Ovary (tissue), 9 donors: ENCODE data around the gene D2HGDH. TPM values are rescaled to one million over a fixed set of nuclear protein-coding genes. Genes with fewer than 3 reads are reported as not detected.

ENCODE experiments used
- DNase-seq, 5 donors: peaks; one replicate each; pipeline ENCODE4 v3.0.0-alpha.2; 2019 to 2020
- H3K27ac ChIP-seq, 2 donors: fragments of 200-600 bp; one replicate each; pipeline versions ENCODE4 v1.5.1 to v1.8.0; 2019 to 2022
- H3K27me3 ChIP-seq: fragments of 200-600 bp; one replicate; pipeline ENCODE4 v1.8.0; 2022
- H3K36me3 ChIP-seq: fragments of 200-600 bp; sonication (generic); one replicate; pipeline ENCODE4 v1.5.1; 2019
- H3K4me1 ChIP-seq: one replicate; pipeline ENCODE4 v1.8.1; 2013; ENCODE audit warnings: mild to moderate bottlenecking, moderate library complexity; ENCODE audit not compliant: insufficient read depth
- H3K4me3 ChIP-seq: fragments of 200-600 bp; sonication (generic); one replicate; pipeline ENCODE4 v1.5.1; 2017
- H3K9me3 ChIP-seq, 2 donors: fragments of 200-600 bp in 1 of 2; sonication (generic) in 1 of 2; one replicate each; pipeline versions ENCODE4 v1.5.1 to v1.8.1; 2013 to 2019; ENCODE audit warnings: mild to moderate bottlenecking in 1 of 2, moderate library complexity in 1 of 2
- EP300 ChIP-seq: sonication (generic); formaldehyde crosslinking; IDR thresholded peaks from one replicate; pipeline ENCODE4 v1.6.1; 2017; ENCODE audit warnings: antibody characterized with exemption
- POLR2A ChIP-seq: fragments of 450-650 bp; IDR thresholded peaks from one replicate; pipeline ENCODE4 v1.6.1; 2017; ENCODE audit warnings: antibody characterized with exemption, mild to moderate bottlenecking, moderate library complexity
- WGBS, 3 donors: extraction: QIAGEN DNeasy Blood & Tissue Kit in 1 of 3; methylation state at CpG; one replicate each; pipeline versions ENCODE4 v1.1.5 to v1.1.7; 2013 to 2017; 5-methylcytosine and 5-hydroxymethylcytosine counted together
- intact Hi-C, 4 donors: fragments of 100-400 bp; cut with DNase I; formaldehyde crosslinking; loops; one replicate each; pipeline versions ENCODE4 v1.11.0 to v1.15.1; 2022 to 2023
- polyA plus RNA-seq, 2 donors: library from polyadenylated mRNA; stranded (reverse); fragments of 200-250 nt in 1 of 2; fragments of 350-450 nt in 1 of 2; fragmentation: Illumina TruSeq in 1 of 2; extraction: RNeasy Lipid Tissue Mini Kit (QIAGEN cat#74804) in 1 of 2; gene quantifications; one replicate each; pipeline ENCODE4 v1.2.3, GENCODE V29; 2013 to 2014
- total RNA-seq, 7 donors: library from RNA; depleted of rRNA in 2 of 7; stranded (reverse); fragments of >200 nt in 2 of 7; fragmentation: NEBNext Ultra II Directional in 3 of 7; extraction: Animal tissue kit (Norgen Biotek cat#: 25700) in 3 of 7; gene quantifications; one replicate each; pipeline versions ENCODE4 v1.1.0 to v1.2.4, GENCODE V29; 2016 to 2023
- TF ChIP-seq, protein P1 (sequence below), 3 donors: fragments of 450-650 bp in 2 of 3; fragments of 200-600 bp in 1 of 3; IDR thresholded peaks; one replicate each; pipeline versions ENCODE4 v1.5.1 to v1.8.0; 2016 to 2022; ENCODE audit warnings: antibody characterized with exemption in 3 of 3, mild to moderate bottlenecking in 1 of 3
- donor health status: DM: no; HTN: no; CAD: no; lungs with moderate emphysema.
- donor health status: DM: no; HTN: no; CAD: no.
- donor health status: Bipolar disorder and iron deficiency.
- donor health status: DM: yes; HTN: yes; CAD: no.
- donor health status: DM: no; HTN: no; CAD: no.
- donor health status: DM: yes; HTN: yes; CAD: no.

D2HGDH gene
- total and polyA plus RNA-seq, 9 donors, result 0.63 to 35.1 (median 24.6) TPM

DNA sequence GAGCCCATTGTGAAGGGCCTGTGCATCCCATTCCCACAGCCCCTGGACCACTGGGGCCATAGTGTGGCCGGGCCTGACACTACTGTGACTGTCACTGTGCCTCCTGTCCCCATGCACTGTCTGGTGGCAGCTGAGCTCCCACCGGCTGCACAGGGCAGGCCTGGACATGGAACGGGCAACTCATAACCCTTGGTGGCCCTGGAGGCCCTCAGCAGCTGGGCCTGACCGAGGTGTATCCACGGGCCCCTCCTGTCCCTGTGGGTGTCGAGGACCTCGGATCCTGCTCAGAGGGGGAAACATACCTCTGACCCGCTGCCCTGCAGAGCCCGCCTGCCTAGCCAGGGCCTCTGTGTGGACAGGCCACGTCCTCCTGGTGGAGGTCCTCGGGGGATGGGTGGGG lies 34.4 kb downstream of the D2HGDH start:
- DNase-seq, result no peak
- TF ChIP-seq, protein P1, sequence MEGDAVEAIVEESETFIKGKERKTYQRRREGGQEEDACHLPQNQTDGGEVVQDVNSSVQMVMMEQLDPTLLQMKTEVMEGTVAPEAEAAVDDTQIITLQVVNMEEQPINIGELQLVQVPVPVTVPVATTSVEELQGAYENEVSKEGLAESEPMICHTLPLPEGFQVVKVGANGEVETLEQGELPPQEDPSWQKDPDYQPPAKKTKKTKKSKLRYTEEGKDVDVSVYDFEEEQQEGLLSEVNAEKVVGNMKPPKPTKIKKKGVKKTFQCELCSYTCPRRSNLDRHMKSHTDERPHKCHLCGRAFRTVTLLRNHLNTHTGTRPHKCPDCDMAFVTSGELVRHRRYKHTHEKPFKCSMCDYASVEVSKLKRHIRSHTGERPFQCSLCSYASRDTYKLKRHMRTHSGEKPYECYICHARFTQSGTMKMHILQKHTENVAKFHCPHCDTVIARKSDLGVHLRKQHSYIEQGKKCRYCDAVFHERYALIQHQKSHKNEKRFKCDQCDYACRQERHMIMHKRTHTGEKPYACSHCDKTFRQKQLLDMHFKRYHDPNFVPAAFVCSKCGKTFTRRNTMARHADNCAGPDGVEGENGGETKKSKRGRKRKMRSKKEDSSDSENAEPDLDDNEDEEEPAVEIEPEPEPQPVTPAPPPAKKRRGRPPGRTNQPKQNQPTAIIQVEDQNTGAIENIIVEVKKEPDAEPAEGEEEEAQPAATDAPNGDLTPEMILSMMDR (IDR thresholded peaks at IDR 0.05), result no peak
- TF ChIP-seq EP300 (no peak), POLR2A (no peak)
- Histone ChIP-seq H3K27me3 (no peaks in the 10 kb centered on the region), H3K27ac (no peak overlapping the region), H3K4me1 (peaks cover 3% of the 10 kb centered on the region), H3K36me3 (no peaks in the 10 kb centered on the region), H3K9me3 (no peaks in the 10 kb centered on the region), H3K4me3 (no peak overlapping the region)
- WGBS, 3 donors, result 91 to 95% (median 91%) methylated on average over 10 to 11 of the region's 11 CpGs
- intact Hi-C loops, result no loop called here

DNA sequence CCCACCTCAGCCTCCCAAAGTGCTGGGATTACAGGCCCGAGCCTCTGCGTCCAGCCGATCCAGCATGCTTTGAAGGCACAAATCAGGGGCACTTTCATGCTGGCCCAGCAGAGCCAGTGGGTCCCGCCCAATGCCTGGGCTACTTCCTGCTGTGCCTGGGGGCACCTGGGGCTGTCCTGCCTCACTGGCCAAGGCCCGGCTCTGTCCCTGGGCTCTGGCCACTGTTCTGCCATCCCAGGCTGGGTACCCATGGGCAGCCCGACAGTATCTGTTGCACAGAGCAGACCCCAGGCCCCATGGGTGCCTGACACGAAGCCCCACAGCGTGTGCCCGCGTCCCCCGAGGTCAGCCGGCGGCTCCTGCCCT lies 35.4 kb downstream of the D2HGDH start:
- no peaks in the 10 kb centered on the region for H3K27me3 ChIP-seq
- no peaks in the 10 kb centered on the region for H3K36me3 ChIP-seq
- no peaks in the 10 kb centered on the region for H3K9me3 ChIP-seq
- peaks cover 3% of the 10 kb centered on the region for H3K4me1 ChIP-seq
- WGBS, 3 donors, result 77 to 93% (median 84%) methylated on average over 13 of the region's 13 CpGs
- no peak for DNase-seq
- TF ChIP-seq, protein P1 (IDR thresholded peaks at IDR 0.05), result no peak
- TF ChIP-seq POLR2A (no peak), EP300 (no peak)
- intact Hi-C loops, result no loop called here
- H3K4me3 ChIP-seq, result no peak overlapping the region
- H3K27ac ChIP-seq, result no peak overlapping the region

DNA sequence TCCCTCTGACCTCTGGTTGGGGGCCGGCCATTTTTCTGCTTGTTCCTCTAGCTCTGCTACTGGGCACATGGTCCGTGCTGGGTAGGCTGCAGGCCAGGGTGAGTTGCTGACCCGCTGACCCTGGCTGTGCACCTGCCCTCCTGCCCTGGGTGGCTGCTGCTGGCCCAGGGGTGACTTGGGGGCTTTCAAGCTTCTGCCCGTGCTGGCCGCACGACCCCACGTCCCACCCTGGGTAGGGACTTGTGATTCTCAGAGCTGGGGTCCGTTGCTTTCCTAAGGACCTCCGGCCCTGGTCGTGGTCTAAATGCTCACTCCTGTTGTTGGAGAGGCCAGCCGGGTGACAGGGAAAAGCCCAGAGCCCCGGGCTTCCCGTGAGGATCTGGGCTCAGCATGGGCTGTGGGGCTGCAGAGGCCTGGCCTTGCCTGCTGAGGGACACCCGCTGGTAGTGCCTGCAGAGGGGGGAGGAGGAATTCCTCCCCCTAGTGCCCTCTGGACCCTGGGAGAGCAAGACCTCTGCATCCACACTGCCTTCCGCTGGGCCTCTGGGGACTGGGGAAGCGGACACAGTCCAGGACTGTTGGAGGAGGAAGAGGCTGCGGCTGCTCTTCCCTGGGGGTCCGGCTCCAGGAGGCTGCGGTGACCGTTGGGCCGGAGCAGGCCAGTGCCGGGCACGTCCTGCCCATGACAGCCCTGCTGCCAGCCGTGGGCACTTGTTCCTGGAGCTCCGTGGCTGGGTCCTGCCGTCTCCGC lies 35.9 kb downstream of the D2HGDH start:
- WGBS, 3 donors, result 57 to 71% (median 63%) methylated on average over 25 to 27 of the region's 27 CpGs
- intact Hi-C loops, result no loop called here
- H3K27ac ChIP-seq, result no peak overlapping the region
- peaks cover 3% of the 10 kb centered on the region for H3K4me1 ChIP-seq
- no peaks in the 10 kb centered on the region for H3K27me3 ChIP-seq
- TF ChIP-seq EP300 (no peak), POLR2A (no peak)
- TF ChIP-seq, protein P1 (IDR thresholded peaks at IDR 0.05), result no peak
- no peaks in the 10 kb centered on the region for H3K36me3 ChIP-seq
- DNase-seq, result no peak
- H3K9me3 ChIP-seq, result no peaks in the 10 kb centered on the region
- H3K4me3 ChIP-seq, result no peak overlapping the region

DNA sequence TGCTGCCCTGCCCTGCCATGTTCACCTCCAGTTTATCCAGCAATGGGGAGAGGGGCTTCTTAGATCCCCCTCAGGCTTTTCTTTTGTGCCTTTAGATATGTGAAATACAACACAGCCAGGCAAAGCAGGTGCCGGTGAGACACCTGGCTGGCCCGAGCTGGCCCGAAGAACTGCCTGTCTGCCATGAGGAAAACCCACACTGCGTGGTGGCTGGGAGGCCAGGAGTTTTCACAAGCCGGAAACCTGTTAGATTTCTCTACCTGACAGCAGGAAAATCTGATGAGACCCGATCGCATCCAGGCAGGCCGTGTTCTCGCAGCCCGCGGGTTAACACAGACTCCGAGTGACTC lies 36.5 kb downstream of the D2HGDH start:
- intact Hi-C loops, result no loop called here
- TF ChIP-seq EP300, result no peak
- TF ChIP-seq, protein P1 (IDR thresholded peaks at IDR 0.05), result no peak
- TF ChIP-seq POLR2A, result no peak
- no peak for DNase-seq
- H3K27ac ChIP-seq, result no peak overlapping the region
- H3K4me1 ChIP-seq, result peaks cover 3% of the 10 kb centered on the region
- H3K27me3 ChIP-seq, result no peaks in the 10 kb centered on the region
- no peak overlapping the region for H3K4me3 ChIP-seq
- no peaks in the 10 kb centered on the region for H3K9me3 ChIP-seq
- 84 to 93% (median 92%) methylated on average over 12 of the region's 12 CpGs for WGBS, 3 donors
- no peaks in the 10 kb centered on the region for H3K36me3 ChIP-seq
